Bronchial epithelial cell (primary cell): ENCODE results near the gene CD209. TPM values are rescaled to one million over a fixed set of nuclear protein-coding genes. Genes with fewer than 3 reads are reported as not detected.

ENCODE experiments used
- DNase-seq: peaks from one replicate; pipeline ENCODE4 v3.0.0-alpha.2; 2010; ENCODE audit warnings: low read depth
- FAIRE-seq: peaks from 2 replicates; lab custom pipeline; 2011; peaks lifted over from hg19 to GRCh38; lab: Jason Lieb, UNC
- H3K27me3 ChIP-seq: 2 replicates; pipeline ENCODE4 v1.5.1; 2011; ENCODE audit warnings: low read length; ENCODE audit not compliant: control insufficient read depth, insufficient read depth
- H3K36me3 ChIP-seq: 2 replicates; pipeline ENCODE4 v1.5.1; 2011; ENCODE audit warnings: low read length; ENCODE audit not compliant: control insufficient read depth, insufficient read depth
- H3K4me3 ChIP-seq: 2 replicates; pipeline ENCODE4 v1.5.1; 2011; ENCODE audit warnings: mild to moderate bottlenecking, low read depth, low read length, control low read depth
- CTCF ChIP-seq: IDR thresholded peaks from 2 replicates; pipeline ENCODE4 v1.5.1; 2011; ENCODE audit warnings: mild to moderate bottlenecking, moderate library complexity, low read length, control low read depth, inconsistent platforms; ENCODE audit not compliant: insufficient read depth, severe bottlenecking
- total RNA-seq: library from RNA; depleted of rRNA; stranded (reverse); fragments of >200 nt; gene quantifications from 2 replicates; pipeline ENCODE4 v1.2.1, GENCODE V29; 2014

CD209 gene
- total RNA-seq, 1 donor from 2014 or later: not detected

GRCh38 chr19:7739801-7740681 lies 7.3 kb downstream of the CD209 start:
- DNase-seq (no peak), FAIRE-seq (peak; percentile 18)
- Histone ChIP-seq H3K27me3 (no peaks in the 10 kb centered on the region), H3K36me3 (no peaks in the 10 kb centered on the region), H3K4me3 (no peak overlapping the region)
- no peak for TF ChIP-seq CTCF

GRCh38 chr19:7739211-7739755 lies 8.1 kb downstream of the CD209 start:
- Histone ChIP-seq H3K4me3 (no peak overlapping the region), H3K36me3 (no peaks in the 10 kb centered on the region), H3K27me3 (no peaks in the 10 kb centered on the region)
- FAIRE-seq (no peak), DNase-seq (no peak)
- no peak for TF ChIP-seq CTCF

GRCh38 chr19:7738023-7738422 lies 9.3 kb downstream of the CD209 start:
- no peak for FAIRE-seq
- Histone ChIP-seq H3K36me3 (no peaks in the 10 kb centered on the region), H3K4me3 (no peak overlapping the region), H3K27me3 (no peaks in the 10 kb centered on the region)
- no peak for DNase-seq
- no peak for TF ChIP-seq CTCF

- no peak overlapping the region for H3K4me3 ChIP-seq
- TF ChIP-seq CTCF: no peak
- H3K27me3 ChIP-seq: no peaks in the 10 kb centered on the region
- H3K36me3 ChIP-seq: no peaks in the 10 kb centered on the region
- DNase-seq: no peak
- no peak for FAIRE-seq
These were observed 10.1 kb downstream of the CD209 start for GRCh38 chr19:7737215-7737614.

- H3K27me3 ChIP-seq: no peaks in the 10 kb centered on the region
- no peaks in the 10 kb centered on the region for H3K36me3 ChIP-seq
- DNase-seq (no peak), FAIRE-seq (no peak)
- no peak overlapping the region for H3K4me3 ChIP-seq
- no peak for TF ChIP-seq CTCF
These were observed 11.2 kb downstream of the CD209 start for GRCh38 chr19:7736148-7736547.
